ENCODE results near the gene KRTAP10-7.
"Not testable (repeated sequence)": the region's sequence is repeated elsewhere in the genome, so short reads cannot be mapped to it uniquely, and the experiment has no call there.

The KRTAP10-7 gene

GRCh38 chr21:44627831-44628233 lies 27.4 kb downstream of the KRTAP10-7 start:
- H3K27ac ChIP-seq (ENCODE audit: insufficient read depth in 1 of 2, low read depth in 1 of 2, low read length in 2 of 2, poor library complexity in 1 of 2, severe bottlenecking in 2 of 2); H3K4me3 ChIP-seq (ENCODE audit: control insufficient read depth in 1 of 7, extremely low read depth in 1 of 7, insufficient read depth in 4 of 7, low read depth in 2 of 7, low read length in 6 of 7); DNase-seq; H3K4me1 ChIP-seq (ENCODE audit: control extremely low read depth in 1 of 4, control insufficient read depth in 4 of 4, insufficient read depth in 4 of 4, low read length in 3 of 4); POLR2A ChIA-PET; H3K36me3 ChIP-seq (ENCODE audit: control insufficient read depth in 4 of 4, insufficient read depth in 4 of 4, low read length in 3 of 4); H3K27me3 ChIP-seq (replicated peaks in 2 of 5; ENCODE audit: control insufficient read depth in 4 of 5, insufficient read depth in 5 of 5, low read length in 4 of 5); CTCF ChIA-PET: not testable (repeated sequence)
- peaks cover 6 to 50% (median 28%) of the 10 kb centered on the region in 5 experiments for H3K9me3 ChIP-seq (ENCODE audit: control extremely low read depth in 1 of 5, control insufficient read depth in 4 of 5, insufficient read depth in 2 of 5, low read depth in 1 of 5, low read length in 4 of 5)
- WGBS (ENCODE audit: insufficient coverage) = 74% methylated on average over 5 of the region's 15 CpGs

- Histone ChIP-seq H3K27me3 (replicated peaks in 2 of 5; ENCODE audit: control insufficient read depth in 4 of 5, insufficient read depth in 5 of 5, low read length in 4 of 5) (peaks cover 0 to 8% (median 0%) of the 10 kb centered on the region in 5 experiments), H3K27ac (ENCODE audit: insufficient read depth in 1 of 2, low read depth in 1 of 2, low read length in 2 of 2, poor library complexity in 1 of 2, severe bottlenecking in 2 of 2) (no peak overlapping the region), H3K9me3 (ENCODE audit: control extremely low read depth in 1 of 5, control insufficient read depth in 4 of 5, insufficient read depth in 2 of 5, low read depth in 1 of 5, low read length in 4 of 5) (peaks cover 4 to 40% (median 25%) of the 10 kb centered on the region in 5 experiments), H3K4me3 (ENCODE audit: control insufficient read depth in 1 of 7, extremely low read depth in 1 of 7, insufficient read depth in 4 of 7, low read depth in 2 of 7, low read length in 6 of 7) (no peak overlapping the region), H3K4me1 (ENCODE audit: control extremely low read depth in 1 of 4, control insufficient read depth in 4 of 4, insufficient read depth in 4 of 4, low read length in 3 of 4) (no peaks in the 10 kb centered on the region), H3K36me3 (ENCODE audit: control insufficient read depth in 4 of 4, insufficient read depth in 4 of 4, low read length in 3 of 4) (no peaks in the 10 kb centered on the region)
- CTCF ChIA-PET = no interaction called here
- no peak for DNase-seq
- WGBS (ENCODE audit: insufficient coverage) = 88% methylated on average over 15 of the region's 18 CpGs
- POLR2A ChIA-PET = no interaction called here
Observed at GRCh38 chr21:44628707-44629391, 28.5 kb downstream of the KRTAP10-7 start.

GRCh38 chr21:44630440-44630839 lies 30.0 kb downstream of the KRTAP10-7 start:
- Histone ChIP-seq H3K9me3 (ENCODE audit: control extremely low read depth in 1 of 5, control insufficient read depth in 4 of 5, insufficient read depth in 2 of 5, low read depth in 1 of 5, low read length in 4 of 5) (peaks cover 3 to 29% (median 19%) of the 10 kb centered on the region in 5 experiments), H3K27me3 (replicated peaks in 2 of 5; ENCODE audit: control insufficient read depth in 4 of 5, insufficient read depth in 5 of 5, low read length in 4 of 5) (peaks cover 0 to 8% (median 0%) of the 10 kb centered on the region in 5 experiments), H3K36me3 (ENCODE audit: control insufficient read depth in 4 of 4, insufficient read depth in 4 of 4, low read length in 3 of 4) (no peaks in the 10 kb centered on the region), H3K4me3 (ENCODE audit: control insufficient read depth in 1 of 7, extremely low read depth in 1 of 7, insufficient read depth in 4 of 7, low read depth in 2 of 7, low read length in 6 of 7) (no peak overlapping the region), H3K27ac (ENCODE audit: insufficient read depth in 1 of 2, low read depth in 1 of 2, low read length in 2 of 2, poor library complexity in 1 of 2, severe bottlenecking in 2 of 2) (no peak overlapping the region), H3K4me1 (ENCODE audit: control extremely low read depth in 1 of 4, control insufficient read depth in 4 of 4, insufficient read depth in 4 of 4, low read length in 3 of 4) (no peaks in the 10 kb centered on the region)
- ChIA-PET CTCF (no interaction called here), POLR2A (no interaction called here)
- no CpG with 5 or more reads among the region's 2 CpGs for WGBS (ENCODE audit: insufficient coverage)
- DNase-seq = no peak

- Histone ChIP-seq H3K27ac (ENCODE audit: insufficient read depth in 1 of 2, low read depth in 1 of 2, low read length in 2 of 2, poor library complexity in 1 of 2, severe bottlenecking in 2 of 2) (no peak overlapping the region), H3K9me3 (ENCODE audit: control extremely low read depth in 1 of 5, control insufficient read depth in 4 of 5, insufficient read depth in 2 of 5, low read depth in 1 of 5, low read length in 4 of 5) (peaks cover 4 to 27% (median 14%) of the 10 kb centered on the region in 5 experiments), H3K27me3 (replicated peaks in 2 of 5; ENCODE audit: control insufficient read depth in 4 of 5, insufficient read depth in 5 of 5, low read length in 4 of 5) (peaks cover 0 to 6% (median 0%) of the 10 kb centered on the region in 5 experiments), H3K4me1 (ENCODE audit: control extremely low read depth in 1 of 4, control insufficient read depth in 4 of 4, insufficient read depth in 4 of 4, low read length in 3 of 4) (no peaks in the 10 kb centered on the region), H3K4me3 (ENCODE audit: control insufficient read depth in 1 of 7, extremely low read depth in 1 of 7, insufficient read depth in 4 of 7, low read depth in 2 of 7, low read length in 6 of 7) (no peak overlapping the region), H3K36me3 (ENCODE audit: control insufficient read depth in 4 of 4, insufficient read depth in 4 of 4, low read length in 3 of 4) (no peaks in the 10 kb centered on the region)
- CTCF ChIA-PET = no interaction called here
- WGBS (ENCODE audit: insufficient coverage) = no CpG with 5 or more reads among the region's 1 CpG
- POLR2A ChIA-PET = no interaction called here
- DNase-seq = no peak
Observed at GRCh38 chr21:44632067-44632466, 31.7 kb downstream of the KRTAP10-7 start.

- POLR2A ChIA-PET = no interaction called here
Observed at GRCh38 chr21:44636209-44637017, 36.0 kb downstream of the KRTAP10-7 start.

GRCh38 chr21:44637018-44637850 lies 36.8 kb downstream of the KRTAP10-7 start, which contains the start of gene KRTAP10-10:
Gene KRTAP10-10, plus strand, starts transcription at chr21:44637356. Its CDS starts 62 bp downstream, at chr21:44637418.
- Histone ChIP-seq H3K9me3 (ENCODE audit: control extremely low read depth in 1 of 5, control insufficient read depth in 4 of 5, insufficient read depth in 2 of 5, low read depth in 1 of 5, low read length in 4 of 5) (peaks cover 1 to 19% (median 11%) of the 10 kb centered on the region in 5 experiments), H3K36me3 (ENCODE audit: control insufficient read depth in 4 of 4, insufficient read depth in 4 of 4, low read length in 3 of 4) (no peaks in the 10 kb centered on the region), H3K27ac (ENCODE audit: insufficient read depth in 1 of 2, low read depth in 1 of 2, low read length in 2 of 2, poor library complexity in 1 of 2, severe bottlenecking in 2 of 2) (no peak within 1 kb of the TSS), H3K4me3 (ENCODE audit: control insufficient read depth in 1 of 7, extremely low read depth in 1 of 7, insufficient read depth in 4 of 7, low read depth in 2 of 7, low read length in 6 of 7) (no peak within 1 kb of the TSS), H3K4me1 (ENCODE audit: control extremely low read depth in 1 of 4, control insufficient read depth in 4 of 4, insufficient read depth in 4 of 4, low read length in 3 of 4) (no peaks in the 10 kb centered on the region), H3K27me3 (replicated peaks in 2 of 5; ENCODE audit: control insufficient read depth in 4 of 5, insufficient read depth in 5 of 5, low read length in 4 of 5) (peaks cover 0 to 6% (median 2%) of the 10 kb centered on the region in 5 experiments)
- ChIA-PET CTCF (no interaction called here), POLR2A (no interaction called here)
- 76% methylated on average over 10 of the region's 21 CpGs for WGBS (ENCODE audit: insufficient coverage)
- DNase-seq = no peak

More at GRCh38 chr21:44636209-44637017, 36.0 kb downstream of the KRTAP10-7 start:
- CTCF ChIA-PET = no interaction called here
- no peak overlapping the region for H3K4me3 ChIP-seq (ENCODE audit: control insufficient read depth in 1 of 7, extremely low read depth in 1 of 7, insufficient read depth in 4 of 7, low read depth in 2 of 7, low read length in 6 of 7)
- no peaks in the 10 kb centered on the region for H3K4me1 ChIP-seq (ENCODE audit: control extremely low read depth in 1 of 4, control insufficient read depth in 4 of 4, insufficient read depth in 4 of 4, low read length in 3 of 4)
- peaks cover 0 to 6% (median 2%) of the 10 kb centered on the region in 5 experiments for H3K27me3 ChIP-seq (replicated peaks in 2 of 5; ENCODE audit: control insufficient read depth in 4 of 5, insufficient read depth in 5 of 5, low read length in 4 of 5)
- H3K36me3 ChIP-seq (ENCODE audit: control insufficient read depth in 4 of 4, insufficient read depth in 4 of 4, low read length in 3 of 4) = no peaks in the 10 kb centered on the region
- 94% methylated on average over 15 of the region's 15 CpGs for WGBS (ENCODE audit: insufficient coverage)
- H3K27ac ChIP-seq (ENCODE audit: insufficient read depth in 1 of 2, low read depth in 1 of 2, low read length in 2 of 2, poor library complexity in 1 of 2, severe bottlenecking in 2 of 2) = no peak overlapping the region
- DNase-seq = no peak
- peaks cover 4 to 27% (median 14%) of the 10 kb centered on the region in 5 experiments for H3K9me3 ChIP-seq (ENCODE audit: control extremely low read depth in 1 of 5, control insufficient read depth in 4 of 5, insufficient read depth in 2 of 5, low read depth in 1 of 5, low read length in 4 of 5)

Data from common myeloid progenitor, CD34-positive (primary cell).